Esophagus muscularis mucosa (tissue), 3 donors: ENCODE results near the gene MB.

Experiments used
- POLR2AphosphoS5 ChIP-seq, 2 donors: sonication (generic); formaldehyde crosslinking; IDR thresholded peaks; one replicate each; pipeline ENCODE4 v1.6.1; 2017; ENCODE audit warnings: antibody characterized with exemption in 2 of 2
- TF ChIP-seq, protein P1 (sequence below), 3 experiments: fragments of 200-600 bp in 2 of 3; fragments of 450-650 bp in 1 of 3; sonication (generic) in 2 of 3; IDR thresholded peaks; one replicate each; pipeline ENCODE4 v1.5.1; 2017 to 2019; ENCODE audit warnings: antibody characterized with exemption in 3 of 3, mild to moderate bottlenecking in 2 of 3, moderate library complexity in 1 of 3

- TF ChIP-seq, protein P1, sequence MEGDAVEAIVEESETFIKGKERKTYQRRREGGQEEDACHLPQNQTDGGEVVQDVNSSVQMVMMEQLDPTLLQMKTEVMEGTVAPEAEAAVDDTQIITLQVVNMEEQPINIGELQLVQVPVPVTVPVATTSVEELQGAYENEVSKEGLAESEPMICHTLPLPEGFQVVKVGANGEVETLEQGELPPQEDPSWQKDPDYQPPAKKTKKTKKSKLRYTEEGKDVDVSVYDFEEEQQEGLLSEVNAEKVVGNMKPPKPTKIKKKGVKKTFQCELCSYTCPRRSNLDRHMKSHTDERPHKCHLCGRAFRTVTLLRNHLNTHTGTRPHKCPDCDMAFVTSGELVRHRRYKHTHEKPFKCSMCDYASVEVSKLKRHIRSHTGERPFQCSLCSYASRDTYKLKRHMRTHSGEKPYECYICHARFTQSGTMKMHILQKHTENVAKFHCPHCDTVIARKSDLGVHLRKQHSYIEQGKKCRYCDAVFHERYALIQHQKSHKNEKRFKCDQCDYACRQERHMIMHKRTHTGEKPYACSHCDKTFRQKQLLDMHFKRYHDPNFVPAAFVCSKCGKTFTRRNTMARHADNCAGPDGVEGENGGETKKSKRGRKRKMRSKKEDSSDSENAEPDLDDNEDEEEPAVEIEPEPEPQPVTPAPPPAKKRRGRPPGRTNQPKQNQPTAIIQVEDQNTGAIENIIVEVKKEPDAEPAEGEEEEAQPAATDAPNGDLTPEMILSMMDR (IDR thresholded peaks at IDR 0.05): no peak
- no peak for TF ChIP-seq POLR2AphosphoS5 (IDR thresholded peaks at IDR 0.05)
Measured at GRCh38 chr22:35589756-35590093, 27.4 kb downstream of the MB start.
